Liver (tissue), 9 donors: ENCODE data around the gene CLEC3B. TPM values are rescaled to one million over a fixed set of nuclear protein-coding genes. Genes with fewer than 3 reads are reported as not detected.

Experiments used
- DNase-seq: peaks from one replicate; pipeline ENCODE4 v3.0.0-alpha.2; 2017; ENCODE audit warnings: low spot score
- H3K27ac ChIP-seq, 2 donors: one replicate each; pipeline ENCODE4 v1.7.0; 2013; ENCODE audit warnings: inconsistent platforms in 2 of 2, low read length in 2 of 2, control low read depth in 1 of 2, low read depth in 1 of 2, mild to moderate bottlenecking in 1 of 2
- H3K27me3 ChIP-seq, 4 donors: one replicate each; pipeline versions ENCODE4 v1.6.1 to v1.7.0; 2013; ENCODE audit warnings: low read length in 3 of 4, inconsistent platforms in 1 of 4, mild to moderate bottlenecking in 1 of 4, moderate library complexity in 1 of 4; ENCODE audit not compliant: control insufficient read depth in 4 of 4, insufficient read depth in 4 of 4
- H3K36me3 ChIP-seq, 4 donors: one replicate each; pipeline versions ENCODE4 v1.6.1 to v1.7.0; 2013; ENCODE audit warnings: low read length in 3 of 4, mild to moderate bottlenecking in 3 of 4, low read depth in 1 of 4, moderate library complexity in 1 of 4; ENCODE audit not compliant: control insufficient read depth in 4 of 4, insufficient read depth in 3 of 4
- H3K4me1 ChIP-seq, 4 donors: one replicate each; pipeline versions ENCODE4 v1.6.1 to v1.7.0; 2013; ENCODE audit warnings: low read length in 3 of 4, mild to moderate bottlenecking in 3 of 4, moderate library complexity in 1 of 4; ENCODE audit not compliant: control insufficient read depth in 4 of 4, insufficient read depth in 4 of 4
- H3K4me3 ChIP-seq, 3 donors: one replicate each; pipeline versions ENCODE4 v1.6.1 to v1.7.0; 2013; ENCODE audit warnings: low read length in 3 of 3, control low read depth in 1 of 3, low read depth in 1 of 3, mild to moderate bottlenecking in 1 of 3
- H3K9ac ChIP-seq, 2 donors: one replicate each; pipeline ENCODE4 v1.7.0; 2013; ENCODE audit warnings: low read length in 2 of 2, mild to moderate bottlenecking in 2 of 2, moderate library complexity in 2 of 2, control low read depth in 1 of 2, low read depth in 1 of 2
- H3K9me3 ChIP-seq, 4 donors: one replicate each; pipeline versions ENCODE4 v1.6.1 to v1.7.0; 2013; ENCODE audit warnings: low read length in 3 of 4; ENCODE audit not compliant: control insufficient read depth in 4 of 4
- CTCF ChIP-seq: fragments of 150-350 bp; IDR thresholded peaks from 2 replicates; pipeline ENCODE4 v1.5.1; 2017; ENCODE audit warnings: improper control_type of control experiment, low read depth, low read length; ENCODE audit not compliant: missing input control
- FOXA1 ChIP-seq: IDR thresholded peaks from 2 replicates; pipeline ENCODE4 v1.6.1; 2016; ENCODE audit warnings: antibody characterized with exemption
- GABPA ChIP-seq, 2 donors: IDR thresholded peaks in 1 of 2; conservative IDR thresholded peaks in 1 of 2; 2 replicates each; pipeline ENCODE4 v1.6.1; 2016; ENCODE audit warnings: antibody characterized with exemption in 2 of 2, mild to moderate bottlenecking in 1 of 2, moderate library complexity in 1 of 2
- HNF4A ChIP-seq, 2 donors: conservative IDR thresholded peaks; 2 replicates each; pipeline ENCODE4 v1.6.1; 2016; ENCODE audit warnings: antibody characterized with exemption in 2 of 2, mild to moderate bottlenecking in 2 of 2
- HNF4G ChIP-seq: IDR thresholded peaks from 2 replicates; pipeline ENCODE4 v1.6.1; 2016; ENCODE audit warnings: antibody characterized with exemption
- JUND ChIP-seq, 2 donors: IDR thresholded peaks; 2 replicates each; pipeline ENCODE4 v1.6.1; 2016; ENCODE audit warnings: antibody characterized with exemption in 2 of 2
- MAX ChIP-seq: IDR thresholded peaks from 2 replicates; pipeline ENCODE4 v1.6.1; 2016; ENCODE audit warnings: antibody characterized with exemption
- NR2F2 ChIP-seq: IDR thresholded peaks from 2 replicates; pipeline ENCODE4 v1.6.1; 2016; ENCODE audit warnings: antibody characterized with exemption
- RAD21 ChIP-seq, 2 donors: IDR thresholded peaks; 2 replicates each; pipeline ENCODE4 v1.6.1; 2016; ENCODE audit warnings: antibody characterized with exemption in 2 of 2, mild to moderate bottlenecking in 2 of 2
- TAF1 ChIP-seq: conservative IDR thresholded peaks from 2 replicates; pipeline ENCODE4 v1.6.1; 2016; ENCODE audit warnings: antibody characterized with exemption, mild to moderate bottlenecking
- ZBTB33 ChIP-seq: IDR thresholded peaks from 2 replicates; pipeline ENCODE4 v1.6.1; 2016; ENCODE audit warnings: antibody characterized with exemption
- WGBS: extraction: QIAGEN DNeasy Blood & Tissue Kit; methylation state at CpG from one replicate; pipeline ENCODE4 v1.1.7; 2013; 5-methylcytosine and 5-hydroxymethylcytosine counted together
- polyA plus RNA-seq, 2 donors: library from polyadenylated mRNA; stranded (reverse) in 1 of 2; unstranded in 1 of 2; fragments of 200-250 nt in 1 of 2; fragments of >200 nt in 1 of 2; fragmentation: Nextera tagmentation in 1 of 2; extraction: Ambion mirVana in 1 of 2; gene quantifications; one replicate each; pipeline versions ENCODE4 v1.2.1 to v1.2.3, GENCODE V29; 2013 to 2015
- total RNA-seq, 2 donors: library from RNA; depleted of rRNA; stranded (reverse); fragments of >200 nt; gene quantifications; one replicate each; pipeline ENCODE4 v1.2.3, GENCODE V29; 2014
- TF ChIP-seq, protein P1 (sequence below): IDR thresholded peaks from 2 replicates; pipeline ENCODE4 v1.6.1; 2016; ENCODE audit warnings: antibody characterized with exemption
- TF ChIP-seq, protein P2 (sequence below): IDR thresholded peaks from 2 replicates; pipeline ENCODE4 v1.6.1; 2016; ENCODE audit warnings: antibody characterized with exemption, mild to moderate bottlenecking
- donor health status: healthy.
- donor health status: healthy.
- donor health status: healthy.
- donor health status: healthy.
- donor health status: healthy.

The CLEC3B gene
- total and polyA plus RNA-seq, 4 donors: 7.7 to 28.8 (median 13.0) TPM

DNA sequence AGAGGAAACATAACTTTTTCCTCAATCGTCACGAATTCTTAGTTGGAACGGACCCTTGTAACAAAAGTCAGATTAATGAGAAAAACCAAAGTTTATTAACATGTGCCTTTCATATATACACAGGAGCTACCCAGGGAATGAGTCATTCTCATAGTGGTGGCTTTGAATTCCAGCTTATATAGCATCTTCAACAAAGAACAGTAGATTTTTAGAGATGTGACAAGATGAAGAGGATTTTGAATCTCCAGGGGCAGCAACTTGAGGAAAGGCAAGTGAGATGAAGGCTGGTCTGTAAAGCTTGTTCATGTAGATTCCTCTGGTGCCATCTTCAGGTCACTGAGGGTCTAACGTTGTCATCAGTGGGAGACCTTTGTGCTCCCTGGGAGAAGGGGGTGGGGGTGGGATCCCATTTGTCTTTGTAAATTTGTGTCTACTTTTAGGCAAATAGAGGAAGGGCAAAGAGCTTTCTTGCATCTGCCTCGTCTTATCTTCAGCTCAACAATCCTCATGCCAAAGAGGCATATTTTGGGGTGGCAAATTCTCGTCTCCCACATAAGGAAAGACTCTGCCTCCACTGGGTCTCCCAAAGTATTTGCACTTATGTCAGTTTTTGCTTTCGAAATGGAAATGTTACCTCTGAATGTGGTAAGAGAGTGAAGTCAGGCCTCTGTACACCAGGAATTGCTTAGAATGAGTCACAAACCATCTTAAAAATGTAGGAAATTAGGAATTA is 29.5 kb downstream of the CLEC3B start:
- no peaks in the 10 kb centered on the region for H3K36me3 ChIP-seq
- H3K4me1 ChIP-seq: no peaks in the 10 kb centered on the region
- TF ChIP-seq HNF4G (no peak), CTCF (no peak), NR2F2 (no peak), RAD21 (IDR thresholded peaks at IDR 0.05) (peak in 1 of 2 donors; percentile 7), ZBTB33 (no peak)
- TF ChIP-seq, protein P1, sequence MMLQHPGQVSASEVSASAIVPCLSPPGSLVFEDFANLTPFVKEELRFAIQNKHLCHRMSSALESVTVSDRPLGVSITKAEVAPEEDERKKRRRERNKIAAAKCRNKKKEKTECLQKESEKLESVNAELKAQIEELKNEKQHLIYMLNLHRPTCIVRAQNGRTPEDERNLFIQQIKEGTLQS: no peak
- TF ChIP-seq, protein P2, sequence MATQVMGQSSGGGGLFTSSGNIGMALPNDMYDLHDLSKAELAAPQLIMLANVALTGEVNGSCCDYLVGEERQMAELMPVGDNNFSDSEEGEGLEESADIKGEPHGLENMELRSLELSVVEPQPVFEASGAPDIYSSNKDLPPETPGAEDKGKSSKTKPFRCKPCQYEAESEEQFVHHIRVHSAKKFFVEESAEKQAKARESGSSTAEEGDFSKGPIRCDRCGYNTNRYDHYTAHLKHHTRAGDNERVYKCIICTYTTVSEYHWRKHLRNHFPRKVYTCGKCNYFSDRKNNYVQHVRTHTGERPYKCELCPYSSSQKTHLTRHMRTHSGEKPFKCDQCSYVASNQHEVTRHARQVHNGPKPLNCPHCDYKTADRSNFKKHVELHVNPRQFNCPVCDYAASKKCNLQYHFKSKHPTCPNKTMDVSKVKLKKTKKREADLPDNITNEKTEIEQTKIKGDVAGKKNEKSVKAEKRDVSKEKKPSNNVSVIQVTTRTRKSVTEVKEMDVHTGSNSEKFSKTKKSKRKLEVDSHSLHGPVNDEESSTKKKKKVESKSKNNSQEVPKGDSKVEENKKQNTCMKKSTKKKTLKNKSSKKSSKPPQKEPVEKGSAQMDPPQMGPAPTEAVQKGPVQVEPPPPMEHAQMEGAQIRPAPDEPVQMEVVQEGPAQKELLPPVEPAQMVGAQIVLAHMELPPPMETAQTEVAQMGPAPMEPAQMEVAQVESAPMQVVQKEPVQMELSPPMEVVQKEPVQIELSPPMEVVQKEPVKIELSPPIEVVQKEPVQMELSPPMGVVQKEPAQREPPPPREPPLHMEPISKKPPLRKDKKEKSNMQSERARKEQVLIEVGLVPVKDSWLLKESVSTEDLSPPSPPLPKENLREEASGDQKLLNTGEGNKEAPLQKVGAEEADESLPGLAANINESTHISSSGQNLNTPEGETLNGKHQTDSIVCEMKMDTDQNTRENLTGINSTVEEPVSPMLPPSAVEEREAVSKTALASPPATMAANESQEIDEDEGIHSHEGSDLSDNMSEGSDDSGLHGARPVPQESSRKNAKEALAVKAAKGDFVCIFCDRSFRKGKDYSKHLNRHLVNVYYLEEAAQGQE: no peak
- no peak for DNase-seq
- H3K9me3 ChIP-seq: no peaks in the 10 kb centered on the region
- no peak overlapping the region for H3K27ac ChIP-seq
- H3K27me3 ChIP-seq: no peaks in the 10 kb centered on the region
- no peak overlapping the region for H3K4me3 ChIP-seq
- no peak overlapping the region for H3K9ac ChIP-seq
- 75% methylated on average over 7 of the region's 7 CpGs for WGBS

DNA sequence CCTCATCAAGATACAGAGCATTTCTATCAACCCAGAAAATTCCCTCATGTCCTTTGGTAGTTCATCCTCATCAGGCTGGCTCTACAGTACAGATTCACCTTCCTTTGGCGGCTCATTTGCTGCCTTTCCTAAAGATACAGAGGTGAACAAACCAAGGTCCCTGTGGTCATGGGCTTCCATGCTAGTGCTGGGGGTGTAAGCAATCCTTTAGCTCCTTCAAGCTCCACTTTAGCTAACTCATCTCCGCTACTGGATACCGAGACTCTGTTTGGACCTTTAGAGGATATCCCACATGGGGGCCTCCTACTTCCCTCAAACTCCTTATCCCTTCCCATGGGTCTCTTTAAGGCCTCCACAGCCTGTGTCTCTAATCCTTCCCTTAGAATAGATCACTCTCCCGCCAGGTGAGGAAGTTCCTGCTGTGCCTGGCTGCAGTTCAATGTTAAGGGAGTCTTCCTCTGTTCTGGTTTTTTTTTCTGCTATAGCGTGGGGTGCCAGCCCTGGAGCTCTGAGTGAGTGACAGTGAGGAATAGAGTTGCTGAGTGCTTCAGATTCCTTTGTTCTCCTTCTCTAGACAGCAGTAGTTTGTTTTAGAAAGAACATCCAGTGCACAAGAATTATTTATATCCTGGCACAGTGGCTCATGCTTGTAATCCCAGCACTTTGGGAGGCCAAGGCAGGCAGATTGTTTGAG is 30.7 kb downstream of the CLEC3B start:
- Histone ChIP-seq H3K9ac (no peak overlapping the region), H3K27me3 (no peaks in the 10 kb centered on the region), H3K27ac (no peak overlapping the region), H3K36me3 (no peaks in the 10 kb centered on the region), H3K4me3 (no peak overlapping the region), H3K9me3 (no peaks in the 10 kb centered on the region), H3K4me1 (no peaks in the 10 kb centered on the region)
- no peak for TF ChIP-seq JUND (IDR thresholded peaks at IDR 0.05)
- TF ChIP-seq FOXA1: no peak
- TF ChIP-seq ZBTB33: no peak
- TF ChIP-seq RAD21 (IDR thresholded peaks at IDR 0.05): no peak
- no peak for TF ChIP-seq NR2F2
- no peak for TF ChIP-seq HNF4G
- no peak for TF ChIP-seq TAF1
- TF ChIP-seq HNF4A (conservative IDR thresholded peaks at IDR 0.05): no peak
- no peak for TF ChIP-seq MAX
- TF ChIP-seq GABPA (IDR thresholded peaks at IDR 0.05 in 1 of 2, conservative IDR thresholded peaks at IDR 0.05 in 1 of 2): no peak
- no peak for DNase-seq
- WGBS: 89% methylated on average over 5 of the region's 5 CpGs
